Suppressor macrophage treated with lipopolysaccharide for 1 hour (primary cell): ENCODE data around the gene DAND5.

Experiments used
- DNase-seq, 3 donors: peaks; one replicate each; pipeline ENCODE4 v3.0.0-alpha.2; 2020 to 2022

Gene DAND5

DNA sequence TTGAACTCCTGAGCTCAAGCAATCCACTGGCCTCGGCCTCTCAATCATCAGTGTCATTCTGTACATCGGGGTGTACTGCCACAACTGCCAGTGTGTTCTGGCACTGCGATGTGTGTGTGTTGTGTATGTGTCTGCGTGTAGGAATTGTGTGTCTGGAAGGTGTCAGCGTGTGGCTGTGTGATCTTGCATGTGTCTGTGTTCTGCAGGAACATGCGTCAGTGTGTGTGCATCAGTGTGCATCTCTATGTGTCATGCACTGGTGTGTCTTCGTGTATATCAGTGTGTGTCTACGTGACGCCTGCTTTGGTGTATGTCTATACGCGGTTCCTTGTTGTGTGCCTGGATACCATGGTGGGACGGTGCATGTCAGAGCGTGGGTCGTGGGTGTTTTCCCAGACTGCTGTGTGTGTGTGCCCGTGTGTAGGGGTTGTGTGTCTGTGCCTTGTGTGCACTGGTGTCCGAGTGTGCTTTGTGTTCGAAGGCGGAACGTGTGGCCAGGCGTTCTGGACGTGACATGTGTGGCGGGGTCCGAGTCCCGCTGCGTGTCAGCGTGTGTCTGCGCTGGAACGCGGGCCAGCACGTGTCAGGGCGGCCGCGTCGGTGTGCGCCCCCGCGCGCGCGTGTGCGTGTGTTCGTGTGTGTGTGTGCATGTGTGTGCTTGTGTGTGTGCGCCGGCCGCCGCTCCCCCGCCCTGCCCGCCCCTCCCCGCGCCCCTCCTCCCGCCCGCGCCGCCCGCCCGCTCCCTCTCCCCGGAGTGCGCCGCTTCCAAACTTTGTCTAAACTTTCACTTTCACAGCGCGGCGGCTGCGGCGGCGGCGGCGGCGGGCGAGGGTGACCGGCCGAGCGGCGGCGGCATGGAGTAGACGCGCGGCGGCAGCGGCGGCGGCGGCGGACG is 25.6 kb downstream of the DAND5 start, which contains the start of gene NFIX:
Gene NFIX, plus strand, starts transcription at position 775 of the 895 bp plus-strand sequence. CDS start 363 bp downstream, outside the sequence.
- DNase-seq = peak; percentile 74 to 89 (median 81)

- DNase-seq = peak in 1 of 3 donors; percentile 25
Observed at GRCh38 chr19:12995596-12996405, 26.4 kb downstream of the DAND5 start.

DNA sequence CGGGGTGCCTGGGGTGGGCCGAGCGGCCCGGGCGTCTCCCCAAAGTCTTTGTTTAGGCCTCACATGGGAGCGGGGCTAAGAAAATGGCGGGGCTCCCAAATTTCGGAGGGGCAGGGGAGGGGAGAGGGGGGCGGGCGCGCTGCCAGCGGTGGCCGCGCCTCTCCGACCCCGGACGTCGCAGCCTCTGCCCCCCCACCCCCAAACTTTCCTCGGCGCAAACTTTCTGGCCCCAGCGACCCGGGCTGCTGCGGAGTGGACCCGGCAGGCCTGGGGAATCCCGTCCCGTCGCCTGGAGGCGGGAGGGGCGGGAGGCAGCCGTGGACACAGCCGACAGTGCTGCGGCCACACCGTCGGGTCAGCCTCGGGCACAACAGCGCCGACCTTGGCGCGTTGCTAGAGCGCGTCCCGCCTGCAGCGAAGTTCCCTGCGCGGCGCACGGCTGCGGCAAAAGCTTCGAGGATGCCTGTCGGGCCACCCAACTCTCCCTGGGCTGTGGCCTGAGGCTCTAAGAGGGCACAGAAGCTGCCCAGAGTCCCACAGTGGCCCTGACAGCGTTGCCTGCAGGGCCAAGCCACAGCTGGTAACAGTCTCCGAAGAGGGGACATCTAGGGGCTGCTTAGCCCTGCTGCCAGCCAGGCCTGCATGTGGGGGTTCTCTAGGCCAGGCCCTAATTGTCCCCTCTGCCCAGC is 27.2 kb downstream of the DAND5 start:
- DNase-seq = peak in 1 of 3 donors; percentile 52

- DNase-seq = no peak
Observed at GRCh38 chr19:12997179-12997966, 28.0 kb downstream of the DAND5 start.

- DNase-seq = no peak
Observed at GRCh38 chr19:12997967-12998940, 28.9 kb downstream of the DAND5 start.

GRCh38 chr19:13001166-13001501 is 31.8 kb downstream of the DAND5 start:
- no peak for DNase-seq

- no peak for DNase-seq
Observed at GRCh38 chr19:13001502-13002165, 32.3 kb downstream of the DAND5 start.

DNA sequence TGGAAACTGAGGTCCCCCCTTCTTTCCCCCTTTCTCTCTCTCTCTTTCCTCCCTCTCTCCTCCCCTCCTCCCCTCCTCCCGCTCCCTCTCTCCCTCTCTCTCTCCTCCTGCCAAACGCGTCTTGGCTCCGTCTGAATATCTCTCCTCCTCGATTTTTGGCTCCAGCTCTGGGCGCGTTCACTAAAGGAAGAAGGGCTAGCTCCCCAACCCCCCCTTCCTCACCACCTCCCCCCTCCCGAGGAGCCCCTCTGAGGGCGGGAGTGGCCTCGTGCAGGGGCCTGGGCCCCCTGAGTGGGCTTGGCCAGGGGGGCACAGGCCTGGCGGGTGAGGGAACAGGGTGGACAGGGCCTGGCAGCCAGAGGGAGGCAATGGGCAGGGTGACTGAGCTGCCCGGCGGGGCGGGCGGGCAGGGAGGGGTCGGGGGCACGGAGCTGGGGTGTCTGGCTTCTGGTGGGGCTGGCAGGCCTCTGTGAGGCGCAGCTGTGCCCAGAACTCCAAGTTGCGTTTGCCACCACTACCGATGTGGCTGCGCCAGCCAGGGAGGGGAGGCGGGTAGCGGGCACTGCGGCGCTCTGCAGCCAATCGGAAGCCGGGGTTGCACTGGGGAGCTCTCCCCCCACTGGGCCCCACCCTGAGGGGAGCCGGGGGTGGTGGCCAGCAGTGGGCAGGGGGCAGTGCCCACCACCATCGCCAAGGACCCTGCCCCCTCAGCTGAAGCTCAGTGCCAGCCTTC is 33.0 kb downstream of the DAND5 start:
- no peak for DNase-seq

GRCh38 chr19:13003081-13003480 is 33.7 kb downstream of the DAND5 start:
- DNase-seq = no peak

DNA sequence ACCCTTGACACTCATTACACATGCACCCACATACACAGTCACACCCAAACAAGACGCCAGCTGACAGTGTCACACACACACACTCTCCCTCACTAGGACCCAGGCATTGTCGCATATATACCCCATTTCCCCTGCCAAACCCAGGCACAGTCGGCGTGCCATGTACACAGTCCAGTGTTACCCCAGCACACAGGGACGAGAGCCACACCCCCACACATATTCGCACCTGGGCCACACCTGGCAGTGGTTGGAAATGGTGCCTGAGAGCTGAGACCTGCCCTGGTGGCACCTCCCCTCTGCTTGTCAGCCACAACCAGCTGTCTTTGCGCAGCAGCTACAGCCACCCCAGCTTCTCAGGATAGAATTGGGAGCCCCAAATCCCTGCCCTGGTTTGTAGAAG is 34.9 kb downstream of the DAND5 start:
- no peak for DNase-seq

- DNase-seq = no peak
Observed at GRCh38 chr19:13005253-13005652, 35.9 kb downstream of the DAND5 start.

GRCh38 chr19:13005861-13006370 is 36.5 kb downstream of the DAND5 start:
- DNase-seq = no peak

DNA sequence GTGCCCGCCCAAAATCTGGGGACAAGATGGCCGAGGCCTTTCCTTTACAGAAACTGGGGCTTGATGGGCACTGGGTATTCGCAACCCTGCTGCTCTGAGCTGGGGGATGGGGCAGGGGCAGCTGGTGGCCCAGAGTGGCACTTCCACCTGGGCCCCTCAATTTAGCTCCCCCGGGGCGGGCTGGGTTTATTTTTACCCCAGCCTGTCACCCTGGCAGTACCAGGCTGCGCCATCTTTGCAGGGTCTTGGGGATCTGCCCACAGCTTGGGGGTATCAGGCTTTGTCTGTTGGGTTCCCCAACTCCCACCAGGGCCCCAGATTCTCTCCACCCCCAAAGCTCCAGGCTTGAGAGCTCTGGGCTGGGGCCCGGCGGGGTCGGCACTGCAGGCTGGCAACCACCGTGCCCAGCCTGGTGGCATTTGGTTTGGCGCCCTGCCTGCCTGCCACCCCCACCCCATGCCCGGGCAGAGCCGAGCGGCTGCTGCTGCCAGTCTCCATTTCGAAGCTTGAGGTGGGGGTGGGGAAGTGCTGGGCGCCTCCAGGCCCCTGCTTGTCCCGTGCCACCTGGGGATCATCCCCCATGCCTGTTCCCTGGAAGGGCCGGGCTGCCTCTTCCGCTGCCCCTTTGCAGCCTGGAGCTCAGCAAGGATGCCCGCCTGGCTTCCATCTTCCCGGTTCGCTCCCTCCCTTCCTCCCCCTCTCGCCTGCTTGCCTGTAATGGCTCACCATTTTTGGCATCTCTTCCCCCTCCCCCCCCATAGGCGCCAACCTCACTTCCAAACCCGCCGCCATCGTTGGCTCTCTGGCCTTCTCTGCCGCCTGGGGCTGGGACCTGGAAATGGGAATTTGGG is 37.3 kb downstream of the DAND5 start:
- DNase-seq = no peak

DNA sequence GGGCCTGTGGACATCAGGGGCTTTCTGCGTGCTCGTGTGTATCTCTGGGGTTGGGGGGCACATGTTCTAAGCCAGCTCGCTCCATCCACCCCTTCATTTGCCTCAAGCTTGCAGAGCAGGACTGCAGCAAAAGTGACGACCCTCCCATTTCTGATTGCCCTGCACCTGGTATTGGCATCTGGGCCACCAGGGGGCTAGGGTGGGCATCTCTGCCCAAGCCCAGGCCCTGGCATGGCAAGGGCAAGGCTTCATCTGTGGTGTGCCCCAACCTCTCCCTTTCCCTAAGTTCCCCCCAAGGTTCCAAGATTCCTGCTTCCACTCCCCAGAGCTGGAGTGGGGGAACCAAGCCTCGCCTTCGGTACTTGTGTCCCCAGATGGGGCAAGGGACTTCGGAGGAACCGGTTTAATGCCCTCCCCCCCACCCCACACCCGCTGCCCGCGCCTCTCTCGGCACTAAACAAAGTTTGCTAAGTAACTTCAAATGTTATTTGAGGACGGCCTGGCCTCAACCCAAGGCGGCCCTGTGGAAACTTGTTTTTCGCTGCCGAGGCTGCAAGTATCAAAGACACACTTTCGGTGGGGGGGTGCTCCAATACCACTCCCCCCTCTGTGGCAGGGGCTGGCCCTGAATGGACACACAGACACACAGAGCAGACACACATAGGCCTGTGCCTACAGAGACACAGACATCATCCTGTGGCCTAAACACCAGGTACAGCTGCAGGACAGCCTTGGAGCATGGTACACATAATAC is 38.1 kb downstream of the DAND5 start:
- DNase-seq = no peak

DNA sequence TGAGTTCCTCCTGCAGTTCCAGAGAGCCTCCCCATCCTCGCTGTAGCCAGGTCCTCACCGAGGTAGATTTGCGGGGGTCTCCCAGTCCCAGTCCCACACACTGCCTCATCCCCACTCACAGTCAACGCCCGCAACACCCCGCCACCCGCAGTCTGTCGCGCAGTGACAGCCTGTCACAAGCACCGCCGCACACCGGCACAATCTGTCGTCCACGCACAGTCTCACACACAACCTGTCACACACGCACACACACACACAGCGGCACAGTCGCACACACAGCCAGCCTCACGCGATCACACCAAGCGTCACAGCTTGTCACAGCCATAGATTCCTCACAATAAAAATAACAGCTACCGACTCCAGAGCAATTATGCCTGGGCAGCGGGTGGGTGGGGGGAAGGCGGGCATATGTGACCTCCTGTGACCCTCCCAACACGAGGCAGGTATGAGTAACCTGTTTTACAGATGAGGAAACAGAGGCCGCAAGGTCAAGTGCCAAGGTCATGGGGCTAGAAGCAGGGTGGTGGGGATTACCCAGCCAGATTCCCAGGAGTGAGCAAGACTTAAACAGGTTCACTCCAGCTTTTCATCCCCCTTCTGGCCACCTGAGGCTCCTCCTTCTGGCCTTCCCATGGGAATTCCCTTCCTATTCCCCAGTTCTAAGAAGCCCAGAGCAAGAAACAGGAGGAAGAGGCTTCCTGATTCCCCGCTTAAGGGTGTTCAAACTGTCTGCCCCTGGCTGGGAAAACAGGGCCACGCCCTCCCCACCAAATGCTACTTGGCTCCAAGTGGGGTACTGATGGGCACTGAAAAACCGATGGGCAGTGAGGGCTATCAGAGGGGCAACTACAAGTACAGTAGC is 39.8 kb downstream of the DAND5 start:
- DNase-seq = peak in 1 of 3 donors; percentile 33
